Activated CD8-positive, alpha-beta memory T cell treated with anti-CD3 and anti-CD28 coated beads, Interleukin-2, amount 50 U/mL, for 24 hours (primary cell): ENCODE data around the gene DGKD.
A peak's percentile ranks its signal among the peaks of the same experiment; 100 is the strongest.

Experiments used
- DNase-seq: peaks from one replicate; pipeline ENCODE4 v3.0.0-alpha.2; 2020; ENCODE audit errors: extremely low read depth

Gene DGKD

DNA sequence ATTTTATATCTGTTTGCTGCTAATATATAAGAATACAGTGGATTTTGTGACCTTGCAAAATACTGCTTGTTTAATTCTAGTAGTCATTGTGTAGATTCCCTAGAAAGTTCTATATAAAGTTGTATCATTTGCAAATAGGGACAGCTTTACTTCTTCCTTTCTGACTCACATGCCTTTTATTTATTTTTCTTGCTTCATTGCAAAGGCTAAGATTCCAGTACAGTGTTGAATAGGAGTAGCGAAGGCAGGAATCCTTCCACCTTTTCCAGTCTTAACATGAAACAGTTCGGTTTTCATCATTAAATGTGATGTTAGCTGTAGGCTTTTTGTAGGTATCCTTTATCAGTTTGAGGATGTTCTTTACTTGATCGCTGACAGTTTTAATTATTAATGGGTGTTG, 58.1 kb downstream of the DGKD start:
- no peak for DNase-seq

DNA sequence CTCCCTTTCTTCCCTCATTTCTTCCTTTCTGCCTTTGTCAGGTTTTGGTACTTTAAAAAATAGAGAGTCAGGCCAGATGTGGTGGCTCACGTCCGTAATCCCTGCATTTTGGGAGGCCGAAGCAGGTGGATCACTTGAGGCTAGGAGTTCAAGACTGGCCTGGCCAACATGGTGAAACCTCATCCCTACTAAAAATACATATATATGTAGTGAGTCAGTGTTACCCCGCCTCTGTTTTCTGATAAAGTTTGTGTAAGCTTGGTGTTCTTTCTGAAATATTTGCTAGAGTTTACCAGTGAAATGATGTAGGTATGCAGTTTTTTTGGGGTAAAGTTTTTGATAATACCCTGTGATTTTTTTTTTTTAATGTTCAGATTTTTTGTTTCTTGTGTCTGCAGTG, 58.8 kb downstream of the DGKD start:
- no peak for DNase-seq

DNA sequence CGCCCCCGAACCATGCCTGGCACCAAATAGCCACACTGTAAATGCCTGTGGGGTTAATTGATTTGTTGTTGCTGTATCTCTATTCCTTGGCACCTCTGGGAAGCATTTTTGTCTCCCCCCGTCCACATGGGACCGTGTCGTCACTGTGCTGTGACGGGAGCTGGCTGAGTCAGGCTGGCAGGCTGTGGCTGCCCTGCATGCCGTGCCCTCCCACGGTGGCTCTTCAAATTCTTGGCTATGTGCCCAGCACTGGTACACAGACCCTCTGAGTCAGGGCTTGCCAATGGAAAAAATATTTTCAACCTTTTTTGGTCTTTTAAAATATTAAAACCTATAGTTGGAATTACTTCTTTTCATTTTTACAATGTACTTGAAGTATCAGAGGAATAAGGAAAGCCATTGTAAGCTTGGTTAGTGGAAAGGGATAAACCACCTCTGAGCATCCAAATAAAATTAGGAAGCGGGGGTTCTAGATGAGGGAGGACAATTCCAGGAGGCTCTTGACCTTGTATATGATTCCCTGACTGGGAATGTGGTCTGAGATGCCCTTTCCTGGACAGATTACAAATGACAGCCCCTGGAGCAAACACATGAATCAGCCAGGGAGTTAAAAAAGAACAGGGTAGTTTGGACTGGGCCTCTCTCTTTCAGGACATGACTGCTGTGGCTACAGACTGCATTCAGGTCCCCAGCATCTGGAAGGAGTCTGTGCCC, 59.4 kb downstream of the DGKD start:
- DNase-seq: no peak

DNA sequence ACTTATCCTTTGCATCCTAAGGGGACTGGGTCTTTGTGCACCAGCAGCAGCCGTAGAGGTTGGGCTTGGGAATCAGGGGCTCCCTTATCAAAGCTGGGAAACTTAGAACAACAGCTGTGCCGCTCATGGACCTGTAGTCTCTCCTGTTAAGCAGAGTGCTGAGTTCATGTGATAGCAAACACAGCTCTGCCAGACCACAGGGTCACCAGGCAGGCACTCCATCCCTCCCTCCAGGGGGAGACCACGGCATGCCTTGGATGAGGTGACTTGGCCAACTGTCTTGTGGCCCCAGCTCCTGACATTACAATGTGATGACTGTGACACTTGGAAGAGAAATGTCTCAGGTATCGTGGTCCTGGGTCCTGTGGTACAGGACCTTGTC, 60.0 kb downstream of the DGKD start:
- no peak for DNase-seq

DNA sequence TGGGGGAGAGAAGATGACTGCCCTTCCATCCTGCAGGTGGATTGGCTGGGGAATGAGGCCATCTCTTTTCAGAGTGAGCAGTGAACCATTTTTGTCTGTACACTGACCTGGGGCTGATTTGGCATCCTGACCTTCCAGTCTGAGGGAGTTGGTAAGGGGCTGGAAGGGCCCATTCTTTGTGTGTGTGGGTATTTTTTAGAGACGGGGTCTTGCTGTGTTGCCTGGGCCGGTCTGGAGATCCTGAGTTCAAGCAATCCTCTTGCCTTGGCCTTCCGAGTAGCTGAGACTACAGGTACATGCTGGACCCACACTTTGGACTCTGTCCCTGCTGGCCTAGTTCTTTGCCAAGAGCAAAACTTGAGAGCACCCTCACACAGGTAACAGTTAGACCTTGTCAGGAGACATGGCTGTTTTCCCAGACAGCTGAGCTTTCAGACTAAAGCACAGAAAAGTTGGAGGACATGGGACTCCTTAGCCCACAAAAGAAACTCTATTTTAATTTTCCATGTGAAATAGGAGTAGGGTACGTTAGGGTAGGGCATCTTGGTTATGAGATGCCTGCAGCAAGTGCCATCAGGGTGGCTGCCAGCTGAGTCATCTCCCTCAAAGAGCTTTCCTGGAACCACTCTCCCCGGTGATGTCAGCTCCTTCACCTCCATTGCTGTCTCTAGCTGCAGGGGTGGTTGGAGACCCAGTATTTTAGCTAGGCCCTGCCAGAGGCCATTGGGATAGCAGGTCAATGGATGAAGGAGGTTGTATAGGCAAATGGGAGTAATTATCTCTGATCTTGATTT, 60.7 kb downstream of the DGKD start:
- no peak for DNase-seq

DNA sequence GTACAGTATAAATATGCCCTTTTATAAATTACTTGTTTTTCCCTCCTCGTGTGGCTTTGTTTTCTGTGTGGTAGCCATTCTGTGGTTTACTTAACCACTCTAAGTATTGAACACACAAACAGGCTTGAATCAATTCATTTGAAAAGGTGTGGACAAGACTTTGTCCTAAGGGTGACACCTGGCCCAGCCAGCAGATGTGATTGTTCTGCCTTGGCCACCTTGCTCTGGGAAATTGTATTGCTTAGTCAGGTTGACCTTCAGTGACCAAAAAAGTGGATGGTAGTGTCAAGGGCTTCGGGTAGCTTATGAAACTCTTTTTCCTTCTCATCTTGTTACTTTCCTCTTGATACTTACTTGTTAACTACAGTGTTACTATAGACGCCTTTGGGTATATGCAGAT, 61.9 kb downstream of the DGKD start:
- DNase-seq: no peak

DNA sequence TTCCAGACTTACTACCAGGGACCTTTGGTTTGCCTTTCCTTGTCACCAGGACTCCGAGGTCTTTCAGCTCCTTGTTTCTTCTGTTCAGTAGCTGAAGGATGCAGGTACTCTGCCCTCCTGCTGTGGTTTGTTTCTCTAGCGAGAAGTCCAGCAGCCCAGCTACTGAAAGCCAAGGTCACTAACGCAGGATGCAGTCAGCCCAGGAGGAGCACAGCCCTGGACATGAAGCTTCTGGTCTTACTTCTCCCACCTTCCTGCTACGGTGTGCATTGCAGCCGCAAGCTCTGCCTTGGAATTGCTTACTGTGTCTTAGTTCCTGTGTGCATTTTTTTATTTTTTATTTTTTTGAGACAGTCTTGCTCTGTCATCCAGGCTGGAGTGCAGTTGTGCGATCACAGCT, 62.4 kb downstream of the DGKD start:
- DNase-seq: no peak

DNA sequence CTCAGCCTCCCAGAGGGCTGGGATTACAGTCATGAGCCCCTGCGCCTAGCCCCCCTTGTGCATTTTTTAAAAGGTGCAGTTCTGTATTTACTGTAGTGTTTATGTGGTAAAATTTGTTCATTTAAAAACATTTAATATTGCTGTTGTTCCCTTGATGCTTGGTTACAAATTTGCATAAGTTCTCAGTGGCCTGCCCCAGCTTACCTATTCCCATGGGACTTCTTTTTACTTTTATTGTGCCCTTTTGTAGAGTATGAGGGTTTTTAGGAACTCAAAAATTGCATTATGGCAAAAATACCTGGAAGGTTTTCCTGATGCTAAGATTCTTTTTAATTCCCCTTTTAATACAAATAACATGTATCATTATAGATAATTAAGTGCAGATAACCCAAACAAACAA, 63.0 kb downstream of the DGKD start:
- DNase-seq: no peak

DNA sequence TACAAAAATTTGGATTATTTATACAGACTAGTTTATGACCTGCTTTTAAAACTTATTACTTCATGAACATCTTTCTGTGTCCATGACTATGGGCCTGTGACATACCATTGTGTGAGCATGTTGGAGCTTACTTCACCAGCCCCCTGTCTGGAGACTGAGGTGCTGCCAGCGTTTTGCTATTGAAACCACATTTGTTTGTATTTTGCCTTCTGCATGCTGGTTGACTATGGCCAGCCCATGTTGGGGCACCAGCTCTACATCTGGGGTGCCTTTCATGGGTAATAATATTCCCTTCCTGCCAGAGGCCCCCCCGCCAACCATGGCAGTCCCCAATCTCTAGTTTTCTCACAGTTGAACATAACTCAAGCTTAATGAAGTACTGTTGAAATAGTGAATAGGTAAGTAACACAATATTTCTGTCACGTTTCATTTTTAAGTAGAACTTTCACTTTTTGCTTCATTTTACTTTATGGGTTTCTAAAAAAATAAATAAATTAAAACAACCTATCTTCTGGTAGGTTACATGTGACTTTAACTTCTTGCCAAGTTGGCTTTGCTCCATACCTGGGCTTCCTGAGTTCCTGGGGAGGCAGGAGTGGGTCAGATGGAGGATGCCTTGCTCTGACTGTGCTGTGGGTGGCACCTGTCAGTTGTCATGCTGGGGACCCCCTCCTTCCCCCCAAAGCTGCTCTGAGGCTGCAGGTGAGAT, 63.9 kb downstream of the DGKD start:
- no peak for DNase-seq

DNA sequence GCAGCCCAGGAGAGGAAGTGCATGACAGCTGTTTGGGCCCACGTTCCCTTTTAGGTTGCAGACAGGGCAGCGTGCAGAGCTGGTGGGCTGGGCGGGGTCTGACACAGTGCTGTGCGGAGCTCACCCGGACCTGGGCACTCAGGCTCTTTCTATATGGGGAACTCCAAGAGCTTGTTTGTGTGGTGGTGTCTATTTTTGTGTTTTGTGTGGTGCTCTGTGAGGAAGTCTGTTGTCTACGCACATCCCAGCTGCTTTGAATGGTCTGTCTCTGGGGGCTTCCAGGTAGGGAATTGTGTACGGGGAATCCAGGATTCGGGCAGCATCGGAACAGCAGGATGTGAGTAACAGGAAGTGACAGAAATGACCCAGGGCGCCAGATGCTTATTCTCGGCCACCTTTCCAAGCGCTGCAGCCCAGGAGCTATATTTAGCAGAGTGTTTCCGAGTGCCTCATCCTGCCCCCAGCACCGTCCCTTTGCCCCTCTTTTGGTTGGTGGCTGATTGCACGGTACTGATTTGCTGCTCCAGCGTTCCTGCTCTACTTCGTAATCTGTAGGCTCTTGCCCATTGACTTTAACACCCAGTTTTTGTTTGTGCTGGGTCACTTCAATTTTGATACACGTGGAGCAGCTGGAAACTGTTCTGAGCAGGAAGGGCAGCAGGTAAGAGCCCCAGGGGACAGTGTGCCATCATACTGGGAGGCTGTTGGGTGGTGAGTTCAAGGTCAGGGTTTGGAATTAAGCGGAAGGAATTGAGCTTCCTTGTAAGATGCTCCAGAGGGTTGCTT, 64.7 kb downstream of the DGKD start:
- no peak for DNase-seq

DNA sequence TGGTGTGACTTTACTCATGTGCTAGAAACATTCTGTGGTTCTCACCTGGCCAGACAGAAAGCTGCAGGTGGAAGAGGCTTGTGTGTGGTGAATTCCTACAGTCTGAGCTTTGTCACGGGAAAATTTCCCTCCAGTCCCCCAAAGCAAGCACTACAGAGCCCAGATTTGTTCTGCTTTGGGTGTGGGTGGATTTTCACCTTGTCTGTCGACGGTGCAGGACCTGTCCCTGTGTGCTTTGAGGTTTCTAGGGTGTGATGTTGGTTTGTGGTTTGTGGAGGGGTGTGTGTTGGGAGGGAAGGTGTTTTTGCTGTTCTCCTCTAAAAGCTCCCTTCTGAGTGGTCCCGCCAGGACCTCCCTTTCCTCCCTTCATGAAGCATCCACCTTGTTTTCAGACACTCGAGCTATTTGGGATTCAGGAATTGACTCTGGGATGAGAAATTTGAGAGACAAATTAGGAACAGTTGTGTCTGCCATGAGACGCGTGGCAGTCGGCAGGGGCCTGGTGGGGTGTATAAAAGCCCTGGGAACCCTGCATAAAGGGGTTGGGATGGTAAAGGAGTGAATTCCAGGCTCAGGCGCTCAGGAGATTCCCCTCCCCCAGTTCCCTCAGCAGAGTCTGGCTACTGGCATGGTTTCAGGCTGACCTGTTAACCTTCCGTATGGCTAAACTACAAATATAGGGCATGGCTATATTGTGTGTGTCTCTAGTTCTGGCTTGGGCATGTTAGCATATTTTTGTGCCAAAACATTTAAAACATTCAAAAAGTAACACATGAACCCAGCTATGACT, 65.5 kb downstream of the DGKD start:
- DNase-seq: no peak

DNA sequence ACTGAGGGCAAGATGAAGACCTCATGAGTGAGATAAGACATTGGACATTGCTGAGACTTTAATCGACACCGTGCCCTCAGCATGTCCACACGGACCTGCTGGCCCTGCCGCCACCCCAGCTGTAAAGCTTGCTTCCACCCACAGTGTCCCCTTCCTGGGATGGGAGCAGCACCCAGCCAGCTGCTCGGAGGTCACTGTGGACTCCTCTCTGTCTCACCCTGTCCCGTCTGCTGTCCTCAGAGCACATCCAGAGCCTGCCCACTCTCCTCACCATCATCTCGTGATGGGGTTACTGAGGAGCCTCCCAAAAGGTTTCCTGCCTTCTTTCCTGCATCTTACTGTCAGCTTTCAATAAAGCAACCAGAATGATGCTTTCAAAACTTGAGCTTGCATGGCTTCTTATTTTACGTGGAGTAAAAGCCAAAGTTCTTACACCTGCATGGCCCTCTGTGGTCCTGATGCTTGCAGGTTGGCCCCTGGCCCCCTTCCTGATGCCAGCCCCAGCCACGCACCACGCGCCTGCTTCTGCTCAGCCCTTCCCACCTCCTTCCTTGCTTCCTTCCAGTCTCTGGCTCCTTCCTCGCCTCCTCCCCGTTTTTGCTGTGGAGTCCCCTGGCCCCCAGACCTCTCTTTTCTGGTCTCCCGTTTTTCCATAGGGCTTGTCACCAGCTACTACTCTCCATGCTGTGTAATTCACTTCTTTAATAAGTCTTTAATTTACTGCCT, 67.0 kb downstream of the DGKD start:
- no peak for DNase-seq

DNA sequence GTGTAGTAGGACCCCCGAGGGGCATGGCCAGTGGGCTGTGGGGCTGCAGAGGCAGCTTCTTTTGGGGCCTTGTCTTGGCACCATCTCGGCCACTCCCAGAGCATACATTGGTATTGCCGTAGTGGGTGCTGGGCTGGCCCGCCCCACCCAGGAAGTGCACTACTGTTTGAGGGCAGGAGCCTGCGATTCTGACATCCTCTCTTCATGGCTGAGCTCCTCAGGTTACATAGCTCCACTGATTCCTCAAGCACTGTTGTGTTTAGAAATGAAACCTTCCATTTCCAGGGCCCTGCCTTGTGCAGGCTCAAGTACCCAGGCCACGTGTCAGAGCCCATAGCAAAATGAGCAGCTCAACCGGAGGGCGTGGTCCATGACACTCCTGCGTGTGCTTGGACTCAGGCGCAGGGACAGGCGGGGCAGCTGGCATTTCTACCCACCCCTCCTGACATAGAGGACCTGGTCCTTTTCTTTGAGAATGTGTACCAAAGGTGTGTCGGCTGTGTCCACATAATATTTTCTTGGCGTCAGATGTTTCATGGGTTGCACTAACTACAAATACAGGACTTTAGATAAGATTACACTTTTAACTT, 67.9 kb downstream of the DGKD start:
- peak; percentile 28 for DNase-seq

DNA sequence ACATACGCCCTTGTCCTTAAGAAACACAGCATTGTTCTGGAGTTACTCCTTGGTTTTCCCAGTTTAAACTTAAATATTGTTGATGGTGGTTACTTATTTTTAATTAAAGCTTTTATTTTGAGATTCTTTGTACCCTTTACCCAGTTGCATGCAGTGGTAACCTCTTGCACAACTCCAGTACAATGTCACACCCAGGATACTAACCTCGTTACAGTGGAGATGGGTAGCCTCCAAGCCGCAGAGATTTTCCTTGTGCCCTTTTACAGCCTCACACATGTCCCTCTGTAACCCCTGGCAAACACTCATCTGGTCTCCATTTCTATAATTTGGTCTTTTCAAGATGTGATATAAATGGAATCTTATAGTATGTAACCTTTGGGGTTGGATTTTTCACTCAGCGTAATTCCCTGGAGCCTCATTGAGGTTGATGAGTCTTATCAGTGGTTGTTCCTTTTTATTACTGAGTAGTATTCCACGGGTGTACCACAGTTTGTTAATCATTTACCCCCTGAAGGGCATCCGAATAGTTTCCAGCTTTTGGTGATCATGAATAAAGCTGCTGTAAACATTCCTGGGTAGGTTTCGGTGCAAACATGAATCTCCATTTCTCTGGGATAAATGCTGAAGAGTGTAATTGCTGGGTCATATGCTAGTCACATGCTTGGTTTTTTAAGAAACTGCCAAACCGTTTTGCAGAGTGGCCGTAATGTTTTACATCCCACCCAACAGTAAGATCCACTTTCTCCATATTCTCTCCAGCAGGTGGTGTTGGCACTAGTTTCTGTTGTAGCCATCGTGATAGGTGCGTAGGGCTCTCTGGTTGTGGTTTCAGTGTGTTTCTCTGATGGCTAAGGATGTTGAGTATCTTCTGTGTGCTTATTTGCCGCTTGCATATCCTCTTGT, 68.6 kb downstream of the DGKD start:
- DNase-seq: no peak

DNA sequence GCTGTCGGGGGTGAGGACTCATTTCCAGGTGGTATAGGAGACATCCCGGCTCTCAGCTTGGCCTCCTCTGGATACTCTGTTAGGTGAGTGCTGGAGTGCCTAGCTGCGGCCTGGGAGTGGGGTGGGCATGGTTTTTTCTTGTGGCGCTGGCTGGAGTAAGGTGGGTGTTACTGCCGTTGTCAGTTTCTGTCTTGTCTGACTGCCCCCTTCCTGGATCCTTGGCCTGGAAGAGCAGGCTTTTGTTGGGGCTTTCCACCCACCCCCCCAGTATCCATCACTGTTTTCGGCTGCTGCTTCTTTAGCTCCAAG, 69.2 kb downstream of the DGKD start:
- no peak for DNase-seq

DNA sequence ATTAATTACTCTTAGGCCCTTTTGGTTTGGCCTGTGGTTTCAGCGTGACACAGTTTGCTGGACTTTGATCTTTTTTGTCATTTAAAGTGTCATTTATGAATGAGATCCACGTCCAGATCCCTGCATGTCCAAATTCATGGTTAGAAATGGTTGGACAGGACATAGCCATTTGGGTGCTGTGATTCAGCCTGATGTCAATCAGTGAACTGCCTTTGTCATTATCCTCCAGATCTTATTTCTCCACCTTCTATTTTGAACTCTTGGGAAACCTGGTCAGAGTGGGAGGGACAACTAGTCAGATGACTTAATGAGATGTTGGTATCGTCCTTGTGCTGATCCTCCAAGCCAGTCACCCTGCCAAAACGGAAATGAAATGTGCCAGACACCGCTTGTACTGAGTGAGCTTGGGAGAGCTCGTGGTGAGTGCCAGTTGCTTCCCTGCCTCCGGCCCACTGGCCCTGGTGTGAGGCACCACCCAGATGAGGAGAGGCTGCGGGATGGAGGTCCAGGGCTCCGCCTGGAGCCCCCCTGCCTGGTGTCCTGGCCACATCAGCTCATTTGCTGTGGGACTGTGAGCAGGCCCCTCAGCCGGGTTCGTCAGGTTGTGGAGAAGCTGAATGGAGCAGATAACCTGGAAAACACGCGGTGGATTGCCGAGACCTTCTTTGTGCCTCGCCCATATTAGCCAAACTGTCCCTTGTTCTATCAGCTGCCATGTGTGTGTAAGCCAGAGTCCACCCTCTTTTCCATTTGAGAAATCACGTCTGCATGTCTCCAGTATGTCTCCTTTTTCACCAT, 70.1 kb downstream of the DGKD start:
- no peak for DNase-seq

DNA sequence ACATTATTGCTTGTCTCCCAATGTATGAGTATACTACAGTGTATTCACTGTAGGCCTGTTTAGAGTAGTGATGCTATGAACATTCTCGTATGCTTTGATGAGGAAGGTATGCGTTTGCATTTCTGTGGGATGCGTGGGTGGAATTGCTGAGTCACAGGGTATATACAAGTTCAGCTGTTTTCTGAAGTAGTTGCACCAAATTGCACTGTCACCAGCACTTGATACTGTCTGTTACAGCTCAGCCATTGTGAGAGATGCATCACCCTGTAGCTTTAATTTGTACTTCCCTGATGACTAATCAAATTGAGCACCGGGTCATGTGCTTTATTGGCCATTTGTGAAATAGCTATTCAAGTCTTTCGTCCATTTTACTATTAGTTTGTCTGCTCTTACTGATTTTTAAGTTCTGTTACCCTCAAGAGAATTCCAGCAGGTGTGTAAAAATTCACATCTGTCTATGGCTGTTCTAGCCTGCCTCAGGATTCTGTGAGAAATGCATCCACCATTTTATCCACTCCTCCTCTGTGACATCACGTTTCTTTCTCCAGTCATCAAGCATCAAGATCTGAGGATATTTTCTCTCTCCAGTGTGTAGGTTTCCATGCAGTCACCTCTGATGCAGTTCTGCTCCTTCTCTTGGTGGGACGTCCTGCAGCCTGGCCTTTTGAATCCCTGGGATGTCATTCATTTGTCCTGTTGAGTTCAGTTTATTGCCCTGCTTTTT, 72.5 kb downstream of the DGKD start:
- peak; percentile 49 for DNase-seq

DNA sequence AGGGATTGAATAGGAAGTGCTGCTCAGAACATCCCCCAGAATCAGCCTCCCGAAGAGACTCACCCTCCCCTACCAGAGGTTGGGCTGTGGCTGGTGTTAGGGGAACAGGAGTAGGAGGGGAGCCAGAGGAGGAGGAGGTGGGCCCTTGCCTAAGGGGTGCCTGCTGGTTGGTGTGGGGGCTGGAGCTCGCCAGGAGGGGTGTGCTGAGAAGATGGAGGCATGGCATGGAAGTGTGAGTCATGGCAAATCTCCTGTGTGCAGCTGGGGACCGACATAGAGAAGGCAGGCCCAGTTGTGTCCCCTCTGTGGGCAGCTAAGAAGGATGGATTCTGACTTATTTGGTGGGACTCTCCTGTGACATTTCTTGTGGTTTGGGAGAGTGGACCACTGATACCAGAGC, 73.7 kb downstream of the DGKD start:
- no peak for DNase-seq
